Measurements from ENCODE around the gene AKAP13.

Gene AKAP13

GRCh38 chr15:85752491-85752961 lies 372.1 kb downstream of the AKAP13 start:
- no peak for DNase-seq (ENCODE audit: low read depth in 2 of 2)

GRCh38 chr15:85753261-85753660 lies 372.9 kb downstream of the AKAP13 start:
- no peak for DNase-seq (ENCODE audit: low read depth in 2 of 2)

GRCh38 chr15:85753791-85754452 lies 373.5 kb downstream of the AKAP13 start:
- no peak for DNase-seq (ENCODE audit: low read depth in 2 of 2)

GRCh38 chr15:85754989-85755388 lies 374.6 kb downstream of the AKAP13 start:
- DNase-seq (ENCODE audit: low read depth in 2 of 2) = no peak

GRCh38 chr15:85755471-85755870 lies 375.1 kb downstream of the AKAP13 start:
- DNase-seq (ENCODE audit: low read depth in 2 of 2) = no peak

GRCh38 chr15:85755942-85756341 lies 375.5 kb downstream of the AKAP13 start:
- no peak for DNase-seq (ENCODE audit: low read depth in 2 of 2)

GRCh38 chr15:85756411-85757072 lies 376.1 kb downstream of the AKAP13 start:
- no peak for DNase-seq (ENCODE audit: low read depth in 2 of 2)

GRCh38 chr15:85757073-85757938 lies 376.9 kb downstream of the AKAP13 start:
- DNase-seq (ENCODE audit: low read depth in 2 of 2) = no peak

GRCh38 chr15:85757939-85758654 lies 377.7 kb downstream of the AKAP13 start:
- DNase-seq (ENCODE audit: low read depth in 2 of 2) = no peak

GRCh38 chr15:85758655-85758978 lies 378.2 kb downstream of the AKAP13 start:
- DNase-seq (ENCODE audit: low read depth in 2 of 2) = no peak

- DNase-seq (ENCODE audit: low read depth in 2 of 2) = no peak
Observed at GRCh38 chr15:85759376-85759775, 379.0 kb downstream of the AKAP13 start.

GRCh38 chr15:85760049-85760448 lies 379.6 kb downstream of the AKAP13 start:
- no peak for DNase-seq (ENCODE audit: low read depth in 2 of 2)

- DNase-seq (ENCODE audit: low read depth in 2 of 2) = no peak
Observed at GRCh38 chr15:85760531-85761371, 380.3 kb downstream of the AKAP13 start.

- DNase-seq (ENCODE audit: low read depth in 2 of 2) = no peak
Observed at GRCh38 chr15:85761635-85762034, 381.2 kb downstream of the AKAP13 start.

- no peak for DNase-seq (ENCODE audit: low read depth in 2 of 2)
Observed at GRCh38 chr15:85762039-85762755, 381.8 kb downstream of the AKAP13 start.

GRCh38 chr15:85762756-85763127 lies 382.3 kb downstream of the AKAP13 start:
- DNase-seq (ENCODE audit: low read depth in 2 of 2) = no peak

- DNase-seq (ENCODE audit: low read depth in 2 of 2) = no peak
Observed at GRCh38 chr15:85763157-85763556, 382.8 kb downstream of the AKAP13 start.

- no peak for DNase-seq (ENCODE audit: low read depth in 2 of 2)
Observed at GRCh38 chr15:85763673-85764633, 383.6 kb downstream of the AKAP13 start.

GRCh38 chr15:85764649-85765277 lies 384.4 kb downstream of the AKAP13 start:
- DNase-seq (ENCODE audit: low read depth in 2 of 2) = no peak

All from activated CD8-positive, alpha-beta memory T cell treated with anti-CD3 and anti-CD28 coated beads for 4 hours (primary cell).